GM12865 (cell line): Measurements from ENCODE around the gene PAPPA.

ENCODE experiments used
- DNase-seq: peaks from one replicate; pipeline ENCODE4 v3.0.0; 2010; ENCODE audit warnings: low read depth
- H3K4me3 ChIP-seq: 2 replicates; pipeline ENCODE4 v1.5.1; 2011; ENCODE audit warnings: mild to moderate bottlenecking, low read depth, low read length, control low read depth
- CTCF ChIP-seq: IDR thresholded peaks from 2 replicates; pipeline ENCODE4 v1.5.1; 2011; ENCODE audit warnings: low read length, control low read depth, low read depth, inconsistent platforms; ENCODE audit not compliant: insufficient read depth; ENCODE audit errors: missing control alignments

The PAPPA gene

GRCh38 chr9:116208417-116209232 lies 55.0 kb downstream of the PAPPA start:
- no peak for TF ChIP-seq CTCF
- DNase-seq: no peak
- H3K4me3 ChIP-seq: no peak overlapping the region

GRCh38 chr9:116209414-116210116 lies 56.0 kb downstream of the PAPPA start:
- H3K4me3 ChIP-seq: no peak overlapping the region
- DNase-seq: no peak
- no peak for TF ChIP-seq CTCF

- no peak overlapping the region for H3K4me3 ChIP-seq
- DNase-seq: no peak
- no peak for TF ChIP-seq CTCF
Observed at GRCh38 chr9:116212986-116213692, 59.5 kb downstream of the PAPPA start.

- no peak overlapping the region for H3K4me3 ChIP-seq
- no peak for TF ChIP-seq CTCF
- no peak for DNase-seq
Observed at GRCh38 chr9:116213693-116214047, 60.1 kb downstream of the PAPPA start.

GRCh38 chr9:116218399-116218798 lies 64.8 kb downstream of the PAPPA start:
- H3K4me3 ChIP-seq: no peak overlapping the region
- no peak for DNase-seq
- TF ChIP-seq CTCF: no peak

GRCh38 chr9:116219686-116220085 lies 66.1 kb downstream of the PAPPA start:
- TF ChIP-seq CTCF: no peak
- DNase-seq: no peak
- no peak overlapping the region for H3K4me3 ChIP-seq
